ENCODE results near the gene YAP1. TPM values are rescaled to one million over a fixed set of nuclear protein-coding genes. Genes with fewer than 3 reads are reported as not detected.

The YAP1 gene
- total and polyA plus RNA-seq, 4 donors = 3.7 to 65.6 (median 18.3) TPM

- TF ChIP-seq ZBTB33 (IDR thresholded peaks at IDR 0.05) (no peak), YY1 (IDR thresholded peaks at IDR 0.05) (no peak), SP1 (IDR thresholded peaks at IDR 0.05) (no peak)
Observed at GRCh38 chr11:102269927-102270326, 159.7 kb downstream of the YAP1 start (continued).

- no peak overlapping the region for H3K27ac ChIP-seq (ENCODE audit: low read depth in 1 of 2, low read length in 2 of 2)
Observed at GRCh38 chr11:102272047-102272824, 162.0 kb downstream of the YAP1 start.

More at GRCh38 chr11:102272047-102272824, 162.0 kb downstream of the YAP1 start:
- Histone ChIP-seq H3K36me3 (ENCODE audit: control insufficient read depth in 4 of 4, insufficient read depth in 3 of 4, low read depth in 1 of 4, low read length in 3 of 4) (no peaks in the 10 kb centered on the region), H3K9ac (ENCODE audit: low read depth in 1 of 2, low read length in 2 of 2) (no peak overlapping the region), H3K9me3 (ENCODE audit: control insufficient read depth in 4 of 4, low read length in 3 of 4) (no peaks in the 10 kb centered on the region), H3K4me1 (ENCODE audit: control insufficient read depth in 4 of 4, insufficient read depth in 4 of 4, low read length in 3 of 4) (peaks cover 2 to 12% (median 4%) of the 10 kb centered on the region in 4 donors), H3K27me3 (ENCODE audit: control insufficient read depth in 4 of 4, insufficient read depth in 4 of 4, low read length in 3 of 4) (no peaks in the 10 kb centered on the region), H3K4me3 (ENCODE audit: low read depth in 1 of 3, low read length in 3 of 3) (no peak overlapping the region)
- 62% methylated on average over 10 of the region's 10 CpGs for WGBS
- no peak for DNase-seq (ENCODE audit: low spot score)
- TF ChIP-seq FOXA1 (IDR thresholded peaks at IDR 0.05) (no peak), MAX (IDR thresholded peaks at IDR 0.05) (no peak), REST (IDR thresholded peaks at IDR 0.05) (no peak), JUND (IDR thresholded peaks at IDR 0.05) (no peak), CTCF (IDR thresholded peaks at IDR 0.05; ENCODE audit: low read depth, low read length, missing input control) (no peak), ZBTB33 (IDR thresholded peaks at IDR 0.05) (no peak)

Measured in liver (tissue), 9 donors.